Measurements from ENCODE around the gene NAT16. TPM values are rescaled to one million over a fixed set of nuclear protein-coding genes. Genes with fewer than 3 reads are reported as not detected.

Gene NAT16
- total and polyA plus RNA-seq, 2 of the 13 experiments (the other 11 are each of a cell fraction or from before 2014, with no cell fraction given) = 0.04 TPM; not detected in 1

DNA sequence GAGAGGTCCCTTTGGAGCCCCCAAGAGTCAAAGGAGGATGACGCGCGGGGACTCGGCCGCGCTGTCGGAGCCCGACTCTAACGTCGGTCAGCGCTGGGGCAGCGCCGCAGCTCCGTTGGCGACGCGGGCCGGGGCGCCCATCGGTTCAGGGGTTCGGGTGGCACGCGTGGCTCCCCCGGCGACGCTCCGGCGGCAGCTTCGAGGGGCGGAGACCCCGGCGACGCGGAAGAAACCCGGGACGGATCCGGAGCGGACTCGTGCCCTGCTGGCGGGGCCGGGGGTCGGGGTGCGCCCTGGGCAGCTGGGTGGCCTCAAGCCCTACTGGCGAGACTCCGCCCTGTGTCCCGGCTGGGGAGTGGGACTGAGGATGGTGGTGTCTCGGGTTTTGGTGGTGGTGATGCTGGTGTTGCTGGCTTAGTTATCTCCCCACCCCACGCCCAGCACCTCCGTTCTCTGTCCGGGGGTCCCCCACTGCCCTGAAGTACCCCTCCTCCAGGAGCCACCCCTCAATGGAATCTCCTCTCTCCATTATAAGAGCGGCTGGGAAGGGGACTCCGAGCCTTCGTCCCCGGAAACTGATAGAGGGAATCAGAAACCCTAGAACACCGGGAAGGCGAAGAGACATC, at the start of gene NAT16 (continued):
- TF ChIP-seq, protein P1, sequence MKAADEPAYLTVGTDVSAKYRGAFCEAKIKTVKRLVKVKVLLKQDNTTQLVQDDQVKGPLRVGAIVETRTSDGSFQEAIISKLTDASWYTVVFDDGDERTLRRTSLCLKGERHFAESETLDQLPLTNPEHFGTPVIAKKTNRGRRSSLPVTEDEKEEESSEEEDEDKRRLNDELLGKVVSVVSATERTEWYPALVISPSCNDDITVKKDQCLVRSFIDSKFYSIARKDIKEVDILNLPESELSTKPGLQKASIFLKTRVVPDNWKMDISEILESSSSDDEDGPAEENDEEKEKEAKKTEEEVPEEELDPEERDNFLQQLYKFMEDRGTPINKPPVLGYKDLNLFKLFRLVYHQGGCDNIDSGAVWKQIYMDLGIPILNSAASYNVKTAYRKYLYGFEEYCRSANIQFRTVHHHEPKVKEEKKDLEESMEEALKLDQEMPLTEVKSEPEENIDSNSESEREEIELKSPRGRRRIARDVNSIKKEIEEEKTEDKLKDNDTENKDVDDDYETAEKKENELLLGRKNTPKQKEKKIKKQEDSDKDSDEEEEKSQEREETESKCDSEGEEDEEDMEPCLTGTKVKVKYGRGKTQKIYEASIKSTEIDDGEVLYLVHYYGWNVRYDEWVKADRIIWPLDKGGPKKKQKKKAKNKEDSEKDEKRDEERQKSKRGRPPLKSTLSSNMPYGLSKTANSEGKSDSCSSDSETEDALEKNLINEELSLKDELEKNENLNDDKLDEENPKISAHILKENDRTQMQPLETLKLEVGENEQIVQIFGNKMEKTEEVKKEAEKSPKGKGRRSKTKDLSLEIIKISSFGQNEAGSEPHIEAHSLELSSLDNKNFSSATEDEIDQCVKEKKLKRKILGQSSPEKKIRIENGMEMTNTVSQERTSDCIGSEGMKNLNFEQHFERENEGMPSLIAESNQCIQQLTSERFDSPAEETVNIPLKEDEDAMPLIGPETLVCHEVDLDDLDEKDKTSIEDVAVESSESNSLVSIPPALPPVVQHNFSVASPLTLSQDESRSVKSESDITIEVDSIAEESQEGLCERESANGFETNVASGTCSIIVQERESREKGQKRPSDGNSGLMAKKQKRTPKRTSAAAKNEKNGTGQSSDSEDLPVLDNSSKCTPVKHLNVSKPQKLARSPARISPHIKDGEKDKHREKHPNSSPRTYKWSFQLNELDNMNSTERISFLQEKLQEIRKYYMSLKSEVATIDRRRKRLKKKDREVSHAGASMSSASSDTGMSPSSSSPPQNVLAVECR (CRISPR knock-in tag; IDR thresholded peaks at IDR 0.05; ENCODE audit: borderline replicate concordance) = peak; percentile 23; the same call in 1 of the 2 replicates
- TF ChIP-seq GFI1 (CRISPR knock-in tag; IDR thresholded peaks at IDR 0.05; ENCODE audit: borderline replicate concordance) (no peak), TOE1 (CRISPR knock-in tag; IDR thresholded peaks at IDR 0.05) (no peak), JUNB (CRISPR knock-in tag; IDR thresholded peaks at IDR 0.05; ENCODE audit: borderline replicate concordance) (no peak), CHD4 (IDR thresholded peaks at IDR 0.05; ENCODE audit: borderline replicate concordance, low read length) (no peak), ZBTB3 (CRISPR knock-in tag; IDR thresholded peaks at IDR 0.05; ENCODE audit: borderline replicate concordance, low read depth) (no peak), ZZZ3 (CRISPR knock-in tag; IDR thresholded peaks at IDR 0.05; ENCODE audit: borderline replicate concordance) (no peak), ZNF331 (CRISPR knock-in tag; IDR thresholded peaks at IDR 0.05) (no peak), SNAPC2 (CRISPR knock-in tag; IDR thresholded peaks at IDR 0.05) (no peak), ZFP1 (CRISPR knock-in tag; IDR thresholded peaks at IDR 0.05) (no peak), TEAD3 (CRISPR knock-in tag; optimal IDR thresholded peaks at IDR 0.05; ENCODE audit: borderline replicate concordance) (no peak), ZNF572 (CRISPR knock-in tag; IDR thresholded peaks at IDR 0.05) (no peak), PHF20 (CRISPR knock-in tag; IDR thresholded peaks at IDR 0.05) (no peak), RFX5 (IDR thresholded peaks at IDR 0.05; ENCODE audit: low read depth, low read length) (no peak), U2AF1 (optimal IDR thresholded peaks at IDR 0.05; ENCODE audit: low read depth, low read length) (no peak)
- TF ChIP-seq, protein P2, sequence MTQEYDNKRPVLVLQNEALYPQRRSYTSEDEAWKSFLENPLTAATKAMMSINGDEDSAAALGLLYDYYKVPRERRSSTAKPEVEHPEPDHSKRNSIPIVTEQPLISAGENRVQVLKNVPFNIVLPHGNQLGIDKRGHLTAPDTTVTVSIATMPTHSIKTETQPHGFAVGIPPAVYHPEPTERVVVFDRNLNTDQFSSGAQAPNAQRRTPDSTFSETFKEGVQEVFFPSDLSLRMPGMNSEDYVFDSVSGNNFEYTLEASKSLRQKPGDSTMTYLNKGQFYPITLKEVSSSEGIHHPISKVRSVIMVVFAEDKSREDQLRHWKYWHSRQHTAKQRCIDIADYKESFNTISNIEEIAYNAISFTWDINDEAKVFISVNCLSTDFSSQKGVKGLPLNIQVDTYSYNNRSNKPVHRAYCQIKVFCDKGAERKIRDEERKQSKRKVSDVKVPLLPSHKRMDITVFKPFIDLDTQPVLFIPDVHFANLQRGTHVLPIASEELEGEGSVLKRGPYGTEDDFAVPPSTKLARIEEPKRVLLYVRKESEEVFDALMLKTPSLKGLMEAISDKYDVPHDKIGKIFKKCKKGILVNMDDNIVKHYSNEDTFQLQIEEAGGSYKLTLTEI (CRISPR knock-in tag; conservative IDR thresholded peaks at IDR 0.05) = no peak
- TF ChIP-seq, protein P3, sequence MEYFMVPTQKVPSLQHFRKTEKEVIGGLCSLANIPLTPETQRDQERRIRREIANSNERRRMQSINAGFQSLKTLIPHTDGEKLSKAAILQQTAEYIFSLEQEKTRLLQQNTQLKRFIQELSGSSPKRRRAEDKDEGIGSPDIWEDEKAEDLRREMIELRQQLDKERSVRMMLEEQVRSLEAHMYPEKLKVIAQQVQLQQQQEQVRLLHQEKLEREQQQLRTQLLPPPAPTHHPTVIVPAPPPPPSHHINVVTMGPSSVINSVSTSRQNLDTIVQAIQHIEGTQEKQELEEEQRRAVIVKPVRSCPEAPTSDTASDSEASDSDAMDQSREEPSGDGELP (IDR thresholded peaks at IDR 0.05; ENCODE audit: borderline replicate concordance, low read depth) = no peak
- TF ChIP-seq, protein P4, sequence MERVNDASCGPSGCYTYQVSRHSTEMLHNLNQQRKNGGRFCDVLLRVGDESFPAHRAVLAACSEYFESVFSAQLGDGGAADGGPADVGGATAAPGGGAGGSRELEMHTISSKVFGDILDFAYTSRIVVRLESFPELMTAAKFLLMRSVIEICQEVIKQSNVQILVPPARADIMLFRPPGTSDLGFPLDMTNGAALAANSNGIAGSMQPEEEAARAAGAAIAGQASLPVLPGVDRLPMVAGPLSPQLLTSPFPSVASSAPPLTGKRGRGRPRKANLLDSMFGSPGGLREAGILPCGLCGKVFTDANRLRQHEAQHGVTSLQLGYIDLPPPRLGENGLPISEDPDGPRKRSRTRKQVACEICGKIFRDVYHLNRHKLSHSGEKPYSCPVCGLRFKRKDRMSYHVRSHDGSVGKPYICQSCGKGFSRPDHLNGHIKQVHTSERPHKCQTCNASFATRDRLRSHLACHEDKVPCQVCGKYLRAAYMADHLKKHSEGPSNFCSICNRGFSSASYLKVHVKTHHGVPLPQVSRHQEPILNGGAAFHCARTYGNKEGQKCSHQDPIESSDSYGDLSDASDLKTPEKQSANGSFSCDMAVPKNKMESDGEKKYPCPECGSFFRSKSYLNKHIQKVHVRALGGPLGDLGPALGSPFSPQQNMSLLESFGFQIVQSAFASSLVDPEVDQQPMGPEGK (CRISPR knock-in tag; IDR thresholded peaks at IDR 0.05) = peak; percentile 25; the same call in 1 of the 2 replicates
- TF ChIP-seq, protein P5, sequence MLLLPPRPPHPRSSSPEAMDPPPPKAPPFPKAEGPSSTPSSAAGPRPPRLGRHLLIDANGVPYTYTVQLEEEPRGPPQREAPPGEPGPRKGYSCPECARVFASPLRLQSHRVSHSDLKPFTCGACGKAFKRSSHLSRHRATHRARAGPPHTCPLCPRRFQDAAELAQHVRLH (CRISPR knock-in tag; IDR thresholded peaks at IDR 0.05; ENCODE audit: borderline replicate concordance, low read depth) = no peak
- TF ChIP-seq, protein P6, sequence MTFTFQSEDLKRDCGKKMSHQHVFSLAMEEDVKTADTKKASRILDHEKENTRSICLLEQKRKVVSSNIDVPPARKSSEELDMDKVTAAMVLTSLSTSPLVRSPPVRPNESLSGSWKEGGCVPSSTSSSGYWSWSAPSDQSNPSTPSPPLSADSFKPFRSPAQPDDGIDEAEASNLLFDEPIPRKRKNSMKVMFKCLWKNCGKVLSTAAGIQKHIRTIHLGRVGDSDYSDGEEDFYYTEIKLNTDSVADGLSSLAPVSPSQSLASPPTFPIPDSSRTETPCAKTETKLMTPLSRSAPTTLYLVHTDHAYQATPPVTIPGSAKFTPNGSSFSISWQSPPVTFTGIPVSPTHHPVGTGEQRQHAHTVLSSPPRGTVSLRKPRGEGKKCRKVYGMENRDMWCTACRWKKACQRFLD (CRISPR knock-in tag; IDR thresholded peaks at IDR 0.05; ENCODE audit: borderline replicate concordance) = no peak
